Stimulated activated CD4-positive, alpha-beta T cell treated with anti-CD3 and anti-CD28 coated beads, TNF-alpha, amount 100 ng/mL, for 4 hours (primary cell): ENCODE results near the gene NBEA.

Experiments
- DNase-seq, 3 experiments: peaks; one replicate each; pipeline ENCODE4 v3.0.0-alpha.2; 2020; ENCODE audit warnings: low read depth in 3 of 3

Gene NBEA

DNA sequence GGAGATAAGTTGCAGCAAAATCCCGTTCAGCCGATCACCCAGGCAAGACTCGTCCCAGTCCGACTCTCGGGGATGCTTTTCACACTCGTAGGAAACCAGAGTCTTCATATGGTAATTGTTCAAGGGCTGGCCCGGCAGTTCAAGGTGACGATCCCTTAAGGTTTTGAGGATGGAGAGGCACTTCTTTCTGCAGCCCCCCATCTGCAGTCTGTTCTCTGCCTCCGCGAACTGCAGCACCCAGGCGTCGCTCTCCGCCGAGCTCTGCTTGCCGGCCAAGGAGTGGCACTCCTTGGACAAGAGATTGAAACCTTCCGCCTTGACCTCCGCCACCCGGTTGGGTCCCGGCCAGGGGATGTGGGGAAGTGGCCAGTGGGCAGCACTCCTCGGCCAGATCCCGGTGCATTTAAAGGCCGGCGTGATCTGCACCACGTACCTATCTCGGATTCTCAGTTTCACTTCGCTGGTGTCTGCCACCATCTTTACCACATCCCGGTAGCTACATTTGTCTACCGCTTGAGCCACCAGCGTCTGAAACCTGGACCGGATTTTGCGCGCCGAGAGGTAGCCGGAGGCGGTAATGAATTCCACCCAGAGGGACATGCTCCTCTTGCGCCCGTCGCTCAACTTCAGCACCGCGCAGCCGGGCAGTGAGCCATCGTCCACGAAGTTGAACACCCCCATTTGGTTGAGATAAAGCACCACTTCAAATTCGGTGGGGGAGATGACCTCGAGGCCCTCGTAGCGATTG, 533.3 kb downstream of the NBEA start:
- no peak for DNase-seq

DNA sequence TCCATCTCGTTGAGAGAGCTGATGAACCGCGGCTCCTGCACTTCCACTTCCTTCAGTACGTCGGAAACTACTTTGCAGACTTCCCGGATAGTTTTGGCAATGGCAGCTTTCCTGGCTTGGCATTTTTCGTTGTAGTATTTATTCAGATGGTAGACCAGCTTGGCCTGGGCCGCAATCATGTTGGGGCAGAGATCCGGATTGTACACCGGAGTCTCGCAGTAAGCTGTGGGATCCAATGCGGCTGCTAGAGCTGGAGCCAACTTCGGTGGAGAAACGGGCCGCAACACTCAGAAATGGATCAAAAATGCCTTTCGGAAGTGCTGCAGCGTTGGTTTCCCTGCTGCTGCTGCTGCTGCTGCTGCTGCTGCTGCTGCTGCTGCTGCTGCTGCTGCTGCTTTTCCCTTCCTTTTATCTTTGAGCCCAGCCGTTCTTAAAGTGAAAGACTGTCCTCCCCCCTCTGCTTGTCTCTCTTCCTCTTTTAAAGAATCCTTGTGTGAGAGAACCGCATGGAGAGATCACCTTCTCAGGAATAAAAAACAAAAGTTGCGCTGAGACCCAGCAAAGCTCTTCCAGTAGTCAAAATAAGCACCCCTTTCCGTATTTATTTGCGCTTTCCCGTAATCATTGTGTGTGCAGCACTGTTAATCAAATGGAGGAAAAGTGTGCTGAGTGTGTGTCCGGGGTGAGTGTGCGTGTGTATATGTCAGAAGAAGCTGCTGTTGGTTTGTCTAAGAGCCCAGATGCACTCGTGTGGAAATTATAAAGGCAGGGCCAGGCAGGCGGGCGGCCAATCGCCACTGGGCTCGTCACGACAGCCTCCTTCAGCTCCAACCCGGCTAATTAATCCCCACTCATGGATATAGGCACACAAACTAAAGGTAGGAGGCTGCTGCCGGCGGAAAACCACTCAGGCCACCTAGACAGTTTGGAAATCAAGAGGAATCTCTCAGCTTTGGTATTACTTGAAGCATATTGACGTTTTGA, 534.2 kb downstream of the NBEA start, which contains the start of gene MAB21L1:
Gene MAB21L1, minus strand, starts transcription at position 730 of the 984 bp plus-strand sequence. Its CDS starts 551 bp downstream, at position 179.
- DNase-seq = no peak

GRCh38 chr13:35477386-35477946, 535.4 kb downstream of the NBEA start:
- DNase-seq = no peak

- DNase-seq = no peak
Observed at GRCh38 chr13:35478271-35479037, 536.4 kb downstream of the NBEA start.

DNA sequence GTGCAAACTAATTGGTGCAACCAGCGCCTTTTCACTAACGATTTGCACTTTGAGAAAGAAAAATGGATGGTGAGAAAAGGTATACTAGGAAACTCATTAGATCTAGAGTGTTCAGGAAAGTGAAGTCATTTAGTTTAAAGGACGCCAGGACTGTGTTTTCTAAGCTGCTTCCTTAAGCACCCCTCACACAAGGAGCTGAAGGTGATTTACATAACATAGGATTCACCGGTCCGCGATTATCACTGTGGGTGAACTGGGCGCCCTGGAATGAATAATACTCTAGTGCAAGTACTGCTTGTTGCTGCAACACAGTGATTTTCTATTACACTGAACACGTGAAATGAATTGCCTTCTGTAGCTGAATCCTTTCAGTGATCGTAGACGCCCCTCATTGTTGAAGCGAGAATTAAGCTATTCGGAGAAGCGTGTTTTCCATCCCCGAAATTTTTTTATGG, 537.0 kb downstream of the NBEA start:
- no peak for DNase-seq

- DNase-seq = no peak
Observed at GRCh38 chr13:35479706-35480105, 537.6 kb downstream of the NBEA start.

GRCh38 chr13:35480346-35480745, 538.3 kb downstream of the NBEA start:
- DNase-seq = no peak

DNA sequence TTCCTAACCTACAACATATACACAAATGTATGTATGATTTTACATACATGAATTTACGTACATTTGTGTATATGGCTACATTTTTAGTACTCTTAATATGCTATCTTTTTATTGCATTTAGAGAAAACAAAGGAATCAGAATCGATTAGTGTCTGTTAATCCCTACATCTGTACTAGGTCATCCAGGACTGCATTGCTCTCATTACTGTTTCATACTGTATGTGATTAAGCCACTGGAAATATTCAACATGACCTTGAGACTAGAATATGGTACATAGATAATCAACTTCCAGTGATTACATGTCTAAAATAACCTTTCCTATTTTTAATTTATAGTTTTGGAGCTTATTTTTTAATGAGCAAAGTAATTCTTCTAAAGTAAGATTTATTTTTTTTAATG, 539.7 kb downstream of the NBEA start:
- DNase-seq = no peak

GRCh38 chr13:35482527-35482926, 540.5 kb downstream of the NBEA start:
- DNase-seq = no peak

DNA sequence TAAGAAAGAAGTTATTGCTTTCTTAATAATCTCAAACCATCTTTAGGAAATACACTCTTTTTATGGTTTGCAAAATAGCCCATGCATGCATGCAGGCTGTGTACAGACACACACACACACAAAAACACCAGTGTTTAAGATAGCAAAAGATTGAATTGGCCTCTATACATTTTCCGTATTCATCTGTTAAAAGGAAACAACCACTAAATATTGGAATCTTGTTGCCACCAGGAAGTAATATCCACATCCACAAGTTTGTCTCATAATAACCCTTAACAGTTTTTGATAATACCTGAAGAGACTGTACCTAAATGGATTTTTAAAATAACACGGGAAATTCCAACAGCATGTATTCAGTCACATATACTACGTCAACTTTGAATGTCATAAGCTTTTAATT, 541.7 kb downstream of the NBEA start:
- no peak for DNase-seq

DNA sequence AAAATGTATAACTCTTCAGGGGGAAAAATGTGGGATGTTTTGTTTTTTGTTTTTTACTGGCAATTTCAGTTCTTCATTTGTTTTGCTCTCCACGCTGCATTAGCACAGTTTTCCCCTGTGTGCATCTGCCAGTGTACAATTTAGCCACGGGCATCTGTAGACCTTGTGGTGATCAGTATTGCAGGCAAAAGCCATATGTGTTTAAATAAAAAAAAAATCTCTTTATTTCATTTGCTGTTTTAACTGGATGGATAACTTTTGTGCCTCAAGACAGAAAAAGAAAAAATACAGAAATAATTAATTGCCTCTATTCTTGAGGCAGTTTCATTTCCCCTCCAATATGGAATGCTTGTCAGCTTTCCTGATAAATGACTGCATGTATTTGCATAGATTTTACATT, 542.3 kb downstream of the NBEA start:
- no peak for DNase-seq

GRCh38 chr13:35485424-35485823, 543.4 kb downstream of the NBEA start:
- no peak for DNase-seq

- no peak for DNase-seq
Observed at GRCh38 chr13:35489050-35489449, 547.0 kb downstream of the NBEA start.

DNA sequence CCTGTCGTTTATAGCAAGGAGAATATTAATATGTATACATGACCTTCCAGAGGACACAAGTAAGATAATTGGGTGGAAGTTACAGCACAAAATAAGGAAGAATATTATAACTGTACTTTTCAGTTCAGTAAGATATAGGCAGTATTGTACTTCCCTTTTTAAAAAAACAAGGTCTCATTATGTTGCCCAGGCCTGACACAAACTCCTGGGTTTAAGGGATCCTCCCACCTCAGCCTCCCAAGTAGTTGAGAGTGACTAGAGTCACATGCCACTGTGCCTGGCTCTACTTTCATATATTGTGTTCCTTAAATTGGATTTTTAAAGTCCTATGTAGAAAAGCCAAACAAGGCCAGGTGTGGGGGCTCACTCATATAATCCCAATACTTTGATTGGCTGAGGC, 553.9 kb downstream of the NBEA start:
- no peak for DNase-seq

GRCh38 chr13:35496761-35497386, 554.8 kb downstream of the NBEA start:
- DNase-seq = no peak

DNA sequence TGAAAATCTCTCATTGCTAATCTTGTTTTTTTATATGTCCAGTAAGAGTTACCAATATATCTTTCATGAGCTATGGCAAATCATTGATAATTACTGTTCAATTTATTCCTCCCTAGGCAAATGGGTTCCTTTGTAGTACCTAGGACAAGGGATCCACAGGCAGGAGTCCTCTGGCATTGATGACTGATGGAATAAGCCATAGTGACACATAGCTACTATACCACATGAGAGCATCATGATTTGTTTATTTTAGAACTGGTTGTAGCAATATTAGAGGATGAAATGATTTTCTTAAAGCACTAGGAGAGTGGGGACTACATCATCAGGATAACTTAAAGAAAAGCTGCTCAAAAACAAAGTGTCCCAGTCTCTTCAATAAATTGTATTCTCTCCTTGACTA, 556.2 kb downstream of the NBEA start:
- DNase-seq = no peak

- DNase-seq = no peak
Observed at GRCh38 chr13:35499196-35499662, 557.2 kb downstream of the NBEA start.

- no peak for DNase-seq
Observed at GRCh38 chr13:35499676-35500075, 557.6 kb downstream of the NBEA start.

DNA sequence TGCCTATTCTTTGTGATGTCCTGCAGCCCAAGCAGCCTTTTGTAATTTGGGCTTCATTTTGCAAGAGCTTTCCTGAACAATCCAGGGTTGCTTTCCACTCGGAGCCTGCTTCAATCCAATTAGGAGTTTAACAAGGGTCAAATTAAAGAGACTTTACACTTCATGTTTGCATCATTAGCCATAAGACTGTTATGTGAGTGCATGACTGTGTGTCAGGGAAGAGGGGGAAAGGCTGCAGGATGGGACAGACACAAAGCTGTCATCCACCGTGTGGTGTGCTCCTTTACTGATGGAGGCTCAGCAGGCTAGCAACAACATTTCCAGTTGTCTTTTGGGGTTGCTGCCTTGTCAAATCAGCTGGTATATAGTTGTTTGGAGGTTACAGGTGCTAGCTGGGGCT, 558.1 kb downstream of the NBEA start:
- DNase-seq = no peak

DNA sequence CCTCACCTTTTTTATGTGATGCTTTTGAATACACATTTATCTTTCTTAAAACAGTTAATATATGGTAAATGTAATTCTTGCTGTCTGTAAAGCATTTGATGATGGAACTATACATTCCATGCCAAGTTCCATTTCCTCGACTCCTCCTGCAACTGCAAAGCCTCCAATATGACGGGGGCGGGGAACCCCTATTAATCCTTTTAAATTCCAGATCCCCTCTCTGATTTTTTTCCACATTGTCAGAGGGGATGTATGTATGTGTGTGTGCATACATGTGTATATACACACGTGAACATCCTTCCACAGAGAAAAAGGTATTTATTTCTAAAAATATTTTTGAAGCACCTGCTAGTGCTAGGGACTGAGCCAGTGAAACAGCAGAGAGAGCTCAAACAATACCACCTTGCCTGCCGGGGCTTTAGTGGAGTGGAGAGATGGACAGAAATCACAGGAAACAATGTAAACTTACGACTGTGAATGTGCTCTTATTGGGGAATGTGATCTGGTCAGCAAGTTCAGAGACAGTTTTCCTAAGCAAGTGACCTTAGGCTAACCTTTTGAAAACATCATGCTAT, 559.7 kb downstream of the NBEA start:
- no peak for DNase-seq

- DNase-seq = no peak
Observed at GRCh38 chr13:35502456-35502855, 560.4 kb downstream of the NBEA start.
